H9 (cell line): ENCODE data around the gene CYB5R2. TPM values are rescaled to one million over a fixed set of nuclear protein-coding genes. Genes with fewer than 3 reads are reported as not detected.

Experiments used
- DNase-seq: peaks from one replicate; pipeline ENCODE4 v3.0.0-alpha.2; 2017
- H2AFZ ChIP-seq: one replicate; pipeline ENCODE4 v1.6.1; 2013; ENCODE audit warnings: mild to moderate bottlenecking, low read length, control low read depth, moderate library complexity
- H2AK5ac ChIP-seq: 2 replicates; pipeline ENCODE4 v1.6.1; 2013; ENCODE audit warnings: low read length, control low read depth, mixed read lengths; ENCODE audit not compliant: insufficient read length
- H2BK120ac ChIP-seq: one replicate; pipeline ENCODE4 v1.6.1; 2013; ENCODE audit warnings: low read depth, mild to moderate bottlenecking, low read length, control low read depth, inconsistent platforms; ENCODE audit not compliant: poor library complexity, severe bottlenecking
- H2BK12ac ChIP-seq: 2 replicates; pipeline ENCODE4 v1.6.1; 2013; ENCODE audit warnings: low read length, control low read depth, mixed read lengths, low read depth; ENCODE audit not compliant: insufficient read length
- H2BK15ac ChIP-seq: 2 replicates; pipeline ENCODE4 v1.6.1; 2013; ENCODE audit warnings: low read depth, low read length, control low read depth
- H2BK20ac ChIP-seq: one replicate; pipeline ENCODE4 v1.6.1; 2013; ENCODE audit warnings: low read depth, mild to moderate bottlenecking, low read length, control low read depth, inconsistent platforms; ENCODE audit not compliant: poor library complexity, severe bottlenecking
- H2BK5ac ChIP-seq: 2 replicates; pipeline ENCODE4 v1.6.1; 2013; ENCODE audit warnings: low read length, control low read depth, mixed read lengths; ENCODE audit not compliant: insufficient read length
- H3K14ac ChIP-seq: 2 replicates; pipeline ENCODE4 v1.6.1; 2013; ENCODE audit warnings: low read length, control low read depth; ENCODE audit not compliant: insufficient read depth
- H3K18ac ChIP-seq: 2 replicates; pipeline ENCODE4 v1.6.1; 2013; ENCODE audit warnings: low read depth, mild to moderate bottlenecking, mixed read lengths, low read length, control low read depth; ENCODE audit not compliant: insufficient read length
- H3K23ac ChIP-seq: 2 replicates; pipeline ENCODE4 v1.6.1; 2013; ENCODE audit warnings: low read length, control low read depth, mixed read lengths, low read depth; ENCODE audit not compliant: insufficient read length
- H3K23me2 ChIP-seq: 2 replicates; pipeline ENCODE4 v1.6.1; 2013; ENCODE audit warnings: low read depth, mild to moderate bottlenecking, mixed read lengths, low read length, control low read depth; ENCODE audit not compliant: insufficient read length, poor library complexity, severe bottlenecking
- H3K27ac ChIP-seq: 2 replicates; pipeline ENCODE4 v1.5.1; 2013; ENCODE audit warnings: low read length, control low read depth, mixed read lengths, low read depth; ENCODE audit not compliant: insufficient read length
- H3K27me3 ChIP-seq: 2 replicates; pipeline ENCODE4 v1.6.1; 2013; ENCODE audit warnings: low read length, control low read depth, inconsistent platforms; ENCODE audit not compliant: insufficient read depth
- H3K4ac ChIP-seq: 2 replicates; pipeline ENCODE4 v1.6.1; 2013; ENCODE audit warnings: low read depth, mild to moderate bottlenecking, control low read depth, inconsistent platforms, low read length, moderate library complexity
- H3K4me1 ChIP-seq: 2 replicates; pipeline ENCODE4 v1.6.1; 2013; ENCODE audit warnings: low read length, control low read depth, inconsistent platforms; ENCODE audit not compliant: insufficient read depth
- H3K4me2 ChIP-seq: 2 replicates; pipeline ENCODE4 v1.6.1; 2013; ENCODE audit warnings: low read length, control low read depth, mixed read lengths; ENCODE audit not compliant: insufficient read length, insufficient read depth
- H3K56ac ChIP-seq: 2 replicates; pipeline ENCODE4 v1.6.1; 2013; ENCODE audit warnings: low read depth, mild to moderate bottlenecking, mixed read lengths, low read length, control low read depth; ENCODE audit not compliant: insufficient read length
- H3K79me1 ChIP-seq: 2 replicates; pipeline ENCODE4 v1.6.1; 2013; ENCODE audit warnings: low read depth, mild to moderate bottlenecking, moderate library complexity, low read length, control low read depth, inconsistent platforms; ENCODE audit not compliant: insufficient read depth, poor library complexity, severe bottlenecking
- H3K79me2 ChIP-seq: 2 replicates; pipeline ENCODE4 v1.6.1; 2013; ENCODE audit warnings: low read length, control low read depth, inconsistent platforms; ENCODE audit not compliant: insufficient read depth
- H3K9ac ChIP-seq: 2 replicates; pipeline ENCODE4 v1.6.1; 2013; ENCODE audit warnings: low read length, control low read depth, mixed read lengths; ENCODE audit not compliant: insufficient read length; ENCODE audit errors: extremely low read depth
- H3K9me3 ChIP-seq: one replicate; pipeline ENCODE4 v1.6.1; 2013; ENCODE audit warnings: low read depth, low read length, inconsistent platforms; ENCODE audit not compliant: control insufficient read depth
- H3T11ph ChIP-seq: one replicate; pipeline ENCODE4 v1.6.1; 2013; ENCODE audit warnings: mild to moderate bottlenecking, low read length, control low read depth, inconsistent platforms
- H4K20me1 ChIP-seq: one replicate; pipeline ENCODE4 v1.6.1; 2013; ENCODE audit not compliant: control insufficient read depth, insufficient read length, insufficient read depth
- H4K5ac ChIP-seq: 2 replicates; pipeline ENCODE4 v1.6.1; 2013; ENCODE audit warnings: low read depth, mild to moderate bottlenecking, mixed read lengths, low read length, control low read depth; ENCODE audit not compliant: insufficient read length
- H4K8ac ChIP-seq: replicated peaks from 2 replicates; pipeline ENCODE4 v1.6.1; 2013; ENCODE audit warnings: low read length, control low read depth, mixed read lengths, low read depth; ENCODE audit not compliant: insufficient read length
- H4K91ac ChIP-seq: 2 replicates; pipeline ENCODE4 v1.6.1; 2013; ENCODE audit warnings: low read depth, mild to moderate bottlenecking, moderate library complexity, mixed read lengths, low read length, control low read depth; ENCODE audit not compliant: insufficient read length
- H3K27ac Mint-ChIP-seq, 3 experiments: 2 replicates in 2 of 3; 3 replicates in 1 of 3; pipeline ENCODE4 v1.8.0; 2020 to 2021; ENCODE audit warnings: mixed read lengths in 3 of 3, mild to moderate bottlenecking in 1 of 3, moderate library complexity in 1 of 3
- H3K27me3 Mint-ChIP-seq: 2 replicates; pipeline ENCODE4 v1.8.0; 2021; ENCODE audit warnings: low read depth, mild to moderate bottlenecking, moderate library complexity, mixed read lengths
- H3K36me3 Mint-ChIP-seq, 3 experiments: 2 replicates in 2 of 3; 3 replicates in 1 of 3; pipeline ENCODE4 v1.8.0; 2020 to 2021; ENCODE audit warnings: low read depth in 3 of 3, mixed read lengths in 3 of 3; ENCODE audit not compliant: insufficient read depth in 1 of 3
- H3K4me1 Mint-ChIP-seq, 2 experiments: 2 replicates each; pipeline ENCODE4 v1.8.0; 2020; ENCODE audit warnings: mixed read lengths in 2 of 2
- H3K4me3 Mint-ChIP-seq, 2 experiments: 2 replicates in 1 of 2; 3 replicates in 1 of 2; pipeline ENCODE4 v1.8.0; 2020 to 2021; ENCODE audit warnings: mild to moderate bottlenecking in 2 of 2, mixed read lengths in 2 of 2, moderate library complexity in 1 of 2
- H3K9me3 Mint-ChIP-seq, 2 experiments: 2 replicates in 1 of 2; 3 replicates in 1 of 2; pipeline ENCODE4 v1.8.0; 2020; ENCODE audit warnings: mild to moderate bottlenecking in 2 of 2, mixed read lengths in 2 of 2, moderate library complexity in 1 of 2
- WGBS: extraction: QIAGEN DNeasy Blood & Tissue Kit; methylation state at CpG from one replicate; pipeline ENCODE4 v1.1.7; 2013; ENCODE audit warnings: missing lambda C conversion rate, low lambda C conversion rate, mixed read lengths; ENCODE audit not compliant: insufficient read length; ENCODE audit errors: extremely low coverage; 5-methylcytosine and 5-hydroxymethylcytosine counted together
- total RNA-seq: library from RNA; stranded (reverse); gene quantifications from 2 replicates; pipeline ENCODE4 v1.2.1, GENCODE V29; 2021
- TF ChIP-seq, protein P1 (sequence below): fragments of 200-600 bp; sonication (generic); conservative IDR thresholded peaks from 3 replicates; pipeline ENCODE4 v1.8.0; 2021; ENCODE audit warnings: antibody characterized with exemption, mild to moderate bottlenecking

CYB5R2 gene
- total RNA-seq, 1 experiment from 2014 or later: 44.5 TPM

DNA sequence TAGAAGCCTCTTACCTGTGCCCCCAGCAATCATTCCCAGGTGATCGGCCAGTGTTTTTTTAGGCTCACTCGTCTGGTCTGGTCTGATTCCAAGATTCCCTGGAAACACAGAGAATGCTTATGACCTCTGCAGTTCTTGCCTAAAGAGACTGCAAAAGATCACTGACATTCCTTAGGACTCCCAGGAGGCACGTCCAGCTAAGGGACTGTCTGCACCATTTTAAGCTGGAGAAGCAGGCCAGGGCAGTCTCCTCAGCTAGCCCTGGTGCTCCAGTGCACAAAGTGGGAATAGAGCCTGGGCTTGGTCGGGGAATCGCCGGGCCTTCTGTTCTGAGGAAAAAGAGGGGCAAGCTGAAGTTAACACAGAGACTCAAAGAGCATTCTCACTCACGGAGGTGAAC is 4.8 kb downstream of the CYB5R2 start:
- no peak overlapping the region for H3K4ac ChIP-seq
- H4K5ac ChIP-seq: no peak overlapping the region
- peaks cover 12% of the 10 kb centered on the region for H3K9me3 ChIP-seq
- no peak for DNase-seq
- peaks cover 38 to 73% (median 67%) of the 10 kb centered on the region in 3 experiments for H3K36me3 Mint-ChIP-seq
- H3K4me1 Mint-ChIP-seq: peaks cover 38 to 40% of the 10 kb centered on the region in 2 experiments
- no CpG with 5 or more reads among the region's 7 CpGs for WGBS
- H3K4me1 ChIP-seq: peaks cover 5% of the 10 kb centered on the region; the same call in 1 of the 2 replicates
- H4K8ac ChIP-seq: no peak overlapping the region
- H3K23me2 ChIP-seq: no peaks in the 10 kb centered on the region
- H3K27ac Mint-ChIP-seq: peak overlapping the region in 1 of 3 experiments; percentile 57; a peak in 1 of 7 replicates
- H3K14ac ChIP-seq: no peak overlapping the region
- H2BK20ac ChIP-seq: no peak overlapping the region
- H3K79me2 ChIP-seq: no peaks in the 10 kb centered on the region
- no peak overlapping the region for H3K18ac ChIP-seq
- no peak overlapping the region for H2BK12ac ChIP-seq
- no peak overlapping the region for H3K23ac ChIP-seq
- H3K27me3 Mint-ChIP-seq: no peaks in the 10 kb centered on the region; the same call in none of the 2 replicates
- no peaks in the 10 kb centered on the region for H3K79me1 ChIP-seq
- no peak overlapping the region for H3K9ac ChIP-seq
- no peak overlapping the region for H2AFZ ChIP-seq
- no peak overlapping the region for H4K91ac ChIP-seq
- no peaks in the 10 kb centered on the region for H4K20me1 ChIP-seq
- TF ChIP-seq, protein P1, sequence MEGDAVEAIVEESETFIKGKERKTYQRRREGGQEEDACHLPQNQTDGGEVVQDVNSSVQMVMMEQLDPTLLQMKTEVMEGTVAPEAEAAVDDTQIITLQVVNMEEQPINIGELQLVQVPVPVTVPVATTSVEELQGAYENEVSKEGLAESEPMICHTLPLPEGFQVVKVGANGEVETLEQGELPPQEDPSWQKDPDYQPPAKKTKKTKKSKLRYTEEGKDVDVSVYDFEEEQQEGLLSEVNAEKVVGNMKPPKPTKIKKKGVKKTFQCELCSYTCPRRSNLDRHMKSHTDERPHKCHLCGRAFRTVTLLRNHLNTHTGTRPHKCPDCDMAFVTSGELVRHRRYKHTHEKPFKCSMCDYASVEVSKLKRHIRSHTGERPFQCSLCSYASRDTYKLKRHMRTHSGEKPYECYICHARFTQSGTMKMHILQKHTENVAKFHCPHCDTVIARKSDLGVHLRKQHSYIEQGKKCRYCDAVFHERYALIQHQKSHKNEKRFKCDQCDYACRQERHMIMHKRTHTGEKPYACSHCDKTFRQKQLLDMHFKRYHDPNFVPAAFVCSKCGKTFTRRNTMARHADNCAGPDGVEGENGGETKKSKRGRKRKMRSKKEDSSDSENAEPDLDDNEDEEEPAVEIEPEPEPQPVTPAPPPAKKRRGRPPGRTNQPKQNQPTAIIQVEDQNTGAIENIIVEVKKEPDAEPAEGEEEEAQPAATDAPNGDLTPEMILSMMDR: no peak
- H3K27me3 ChIP-seq: no peaks in the 10 kb centered on the region
- no peak overlapping the region for H3K4me2 ChIP-seq
- H2BK15ac ChIP-seq: no peak overlapping the region
- no peak overlapping the region for H3K27ac ChIP-seq
- H3K4me3 Mint-ChIP-seq: no peak overlapping the region
- no peak overlapping the region for H3K56ac ChIP-seq
- H2BK5ac ChIP-seq: no peak overlapping the region
- peaks cover 12 to 19% of the 10 kb centered on the region in 2 experiments for H3K9me3 Mint-ChIP-seq
- H2BK120ac ChIP-seq: no peak overlapping the region
- H2AK5ac ChIP-seq: no peak overlapping the region
- H3T11ph ChIP-seq: no peak overlapping the region
